GM21360 (cell line): ENCODE results near the gene LZTS2.

Experiments used
- ATAC-seq: cut with Tn5 transposase; IDR thresholded peaks from one replicate; pipeline ENCODE4 v1.9.1; 2021; ENCODE audit warnings: mild to moderate bottlenecking, moderate library complexity; ENCODE audit not compliant: unreplicated experiment

LZTS2 gene

GRCh38 chr10:100978901-100979195 lies 20.8 kb upstream of the LZTS2 start:
- no peak for ATAC-seq

GRCh38 chr10:100979791-100980272 lies 19.8 kb upstream of the LZTS2 start:
- ATAC-seq = no peak

GRCh38 chr10:100980311-100980710 lies 19.3 kb upstream of the LZTS2 start:
- no peak for ATAC-seq

- ATAC-seq = no peak
Observed at GRCh38 chr10:100980711-100981110, 18.9 kb upstream of the LZTS2 start.

- ATAC-seq = no peak
Observed at GRCh38 chr10:100981178-100981772, 18.3 kb upstream of the LZTS2 start.

- ATAC-seq = no peak
Observed at GRCh38 chr10:100982916-100983830, 16.4 kb upstream of the LZTS2 start.

GRCh38 chr10:100983868-100984671 lies 15.5 kb upstream of the LZTS2 start:
- ATAC-seq = no peak

- ATAC-seq = no peak
Observed at GRCh38 chr10:100984672-100985177, 14.9 kb upstream of the LZTS2 start.

GRCh38 chr10:100985336-100985735 lies 14.3 kb upstream of the LZTS2 start:
- no peak for ATAC-seq

GRCh38 chr10:100986623-100986951 lies 13.0 kb upstream of the LZTS2 start:
- no peak for ATAC-seq

GRCh38 chr10:100986952-100987684 lies 12.5 kb upstream of the LZTS2 start, which contains the start of the genes MRPL43 and TWNK:
Gene MRPL43 (minus strand): TSS chr10:100987497. CDS start chr10:100987443, 54 bp downstream.
Gene TWNK (plus strand): TSS chr10:100987543. CDS start chr10:100988211, 668 bp downstream.
- peak; percentile 57 for ATAC-seq

- no peak for ATAC-seq
Observed at GRCh38 chr10:100987685-100988049, 11.9 kb upstream of the LZTS2 start.

GRCh38 chr10:100988166-100988565 lies 11.4 kb upstream of the LZTS2 start:
- ATAC-seq = no peak

- ATAC-seq = no peak
Observed at GRCh38 chr10:100989088-100989487, 10.5 kb upstream of the LZTS2 start.

- no peak for ATAC-seq
Observed at GRCh38 chr10:100993986-100994708, 5.5 kb upstream of the LZTS2 start.

GRCh38 chr10:100995181-100995580 lies 4.4 kb upstream of the LZTS2 start:
- ATAC-seq = no peak

GRCh38 chr10:100996678-100997359 lies 2.8 kb upstream of the LZTS2 start:
- ATAC-seq = no peak

GRCh38 chr10:100997360-100998182 lies 2.0 kb upstream of the LZTS2 start:
- ATAC-seq = peak; percentile 36
